Ectodermal cell (in vitro differentiated cells): ENCODE measurements around the gene ACOX3.
"Not testable (repeated sequence)": the region's sequence is repeated elsewhere in the genome, so short reads cannot be mapped to it uniquely, and the experiment has no call there.

ENCODE experiments used
- H3K27ac ChIP-seq: 2 replicates; pipeline ENCODE4 v1.7.0; 2013; ENCODE audit warnings: mild to moderate bottlenecking, low read depth, low read length; ENCODE audit not compliant: insufficient read depth, poor library complexity, severe bottlenecking
- H3K27me3 ChIP-seq: 2 replicates; pipeline ENCODE4 v1.7.0; 2013; ENCODE audit warnings: mild to moderate bottlenecking, low read length; ENCODE audit not compliant: insufficient read depth, control insufficient read depth, poor library complexity, severe bottlenecking
- H3K36me3 ChIP-seq: one replicate; pipeline ENCODE4 v1.7.0; 2013; ENCODE audit warnings: low read length; ENCODE audit not compliant: control insufficient read depth, insufficient read depth
- H3K4me1 ChIP-seq: one replicate; pipeline ENCODE4 v1.7.0; 2013; ENCODE audit warnings: low read length; ENCODE audit not compliant: control insufficient read depth, insufficient read depth
- H3K4me3 ChIP-seq: 2 replicates; pipeline ENCODE4 v1.7.0; 2013; ENCODE audit warnings: low read depth, low read length, control low read depth; ENCODE audit not compliant: insufficient read depth
- H3K9me3 ChIP-seq: 2 replicates; pipeline ENCODE4 v1.7.0; 2013; ENCODE audit warnings: mild to moderate bottlenecking, low read length, moderate library complexity; ENCODE audit not compliant: control insufficient read depth
- WGBS, 2 experiments: methylation state at CpG; one replicate each; pipeline ENCODE4 v1.1.7; 2013; ENCODE audit warnings: missing lambda C conversion rate in 2 of 2; 5-methylcytosine and 5-hydroxymethylcytosine counted together

Gene ACOX3

DNA sequence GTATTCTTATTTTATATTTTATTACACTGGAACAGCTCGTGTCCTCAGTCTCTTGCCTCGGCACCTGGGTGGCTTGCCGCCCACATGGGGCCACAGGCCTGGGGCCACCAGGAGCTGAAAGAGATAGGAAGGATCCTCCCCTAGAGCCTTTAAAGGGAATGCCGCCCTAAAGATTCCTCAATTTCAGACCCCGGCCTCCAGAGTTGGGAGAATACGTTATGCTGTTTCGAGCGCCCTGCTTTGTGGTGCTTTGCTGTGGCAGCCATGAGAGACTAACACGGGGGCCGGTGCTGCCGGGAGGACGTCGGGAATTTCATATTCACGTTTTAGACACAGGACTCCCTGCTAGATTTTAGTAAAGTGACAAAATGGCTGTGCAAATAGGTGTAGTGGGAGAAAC lies 33.2 kb downstream of the ACOX3 start:
- no peaks in the 10 kb centered on the region for H3K9me3 ChIP-seq
- H3K4me3 ChIP-seq = no peak overlapping the region
- no peaks in the 10 kb centered on the region for H3K27me3 ChIP-seq
- no peaks in the 10 kb centered on the region for H3K36me3 ChIP-seq
- WGBS, 2 experiments = 95 to 96% methylated on average over 14 of the region's 14 CpGs
- no peaks in the 10 kb centered on the region for H3K4me1 ChIP-seq
- H3K27ac ChIP-seq = no peak overlapping the region

DNA sequence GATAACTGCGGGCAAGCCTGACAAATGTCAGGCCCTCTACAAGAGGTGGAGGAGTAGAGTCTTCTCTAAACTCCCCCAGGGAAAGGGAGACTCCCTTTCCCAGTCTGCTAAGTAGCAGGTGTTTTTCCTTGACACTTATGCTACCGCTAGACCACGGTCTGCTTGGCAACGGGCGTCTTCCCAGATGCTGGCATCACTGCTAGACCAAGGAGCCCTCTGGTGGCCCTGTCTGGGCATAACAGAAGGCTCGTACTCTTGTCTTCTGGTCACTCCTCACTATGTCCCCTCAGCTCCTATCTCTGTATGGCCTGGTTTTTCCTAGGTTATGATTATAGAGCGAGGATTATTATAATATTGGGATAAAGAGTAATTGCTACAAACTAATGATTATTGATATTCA lies 33.6 kb downstream of the ACOX3 start:
- 81 to 84% methylated on average over 5 to 6 of the region's 7 CpGs for WGBS, 2 experiments
- H3K27ac ChIP-seq, H3K27me3 ChIP-seq, H3K36me3 ChIP-seq, H3K4me3 ChIP-seq, H3K9me3 ChIP-seq, H3K4me1 ChIP-seq: not testable (repeated sequence)

DNA sequence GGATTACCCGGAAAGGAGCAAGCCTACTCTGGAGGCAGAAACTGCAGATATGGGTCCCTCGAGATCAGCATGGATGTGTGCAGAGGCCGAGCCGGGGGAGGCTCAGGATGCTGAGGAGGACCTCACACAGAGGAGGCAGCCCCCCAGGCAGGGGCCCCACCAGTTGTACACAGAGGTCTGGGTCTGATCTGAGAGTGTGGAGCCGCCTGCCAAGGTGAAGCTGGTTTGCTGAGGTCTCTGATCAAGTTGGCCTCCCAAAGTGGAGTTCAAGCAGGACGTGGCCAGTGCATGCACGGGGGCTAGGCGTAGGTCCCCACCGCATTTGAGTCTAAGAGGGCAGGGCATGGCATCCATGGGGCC lies 35.0 kb downstream of the ACOX3 start:
- Histone ChIP-seq H3K4me1 (no peaks in the 10 kb centered on the region), H3K36me3 (no peaks in the 10 kb centered on the region)

DNA sequence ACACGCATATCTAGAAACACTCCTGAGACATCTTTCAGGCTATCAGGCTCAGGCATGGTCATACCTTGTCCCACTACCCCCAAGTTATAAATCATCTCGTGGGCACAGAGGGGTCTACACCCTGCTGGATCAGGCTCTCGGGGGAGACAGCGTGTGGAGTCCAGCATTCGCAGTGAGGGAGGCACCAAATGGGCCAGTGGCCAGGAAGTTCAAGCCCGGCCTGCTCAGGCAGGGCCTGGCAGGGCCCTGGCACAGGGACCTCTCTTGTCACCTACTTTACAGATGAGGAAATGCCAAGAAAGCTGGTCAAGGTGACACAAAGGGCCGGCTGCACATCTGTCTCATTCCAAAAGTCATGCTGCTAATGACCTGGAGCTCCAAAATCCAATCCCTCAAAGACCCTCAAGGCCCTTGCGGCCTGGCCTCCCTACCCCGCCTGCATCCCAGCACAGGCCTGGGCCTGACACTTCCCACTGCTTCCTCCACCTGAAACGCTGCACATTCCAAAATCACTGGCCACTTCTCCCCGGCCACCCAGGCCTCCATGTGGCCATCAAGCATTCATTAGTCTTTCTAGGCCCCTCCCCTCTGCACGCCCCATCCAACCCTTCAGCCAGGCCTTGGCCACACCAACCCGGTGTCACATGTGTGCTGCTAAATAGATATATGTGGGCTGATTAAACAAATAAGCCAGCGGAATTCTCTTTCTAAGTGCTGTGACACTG lies 35.6 kb downstream of the ACOX3 start:
- no peak overlapping the region for H3K4me3 ChIP-seq
- H3K9me3 ChIP-seq = no peaks in the 10 kb centered on the region
- H3K36me3 ChIP-seq = no peaks in the 10 kb centered on the region
- H3K27me3 ChIP-seq = no peaks in the 10 kb centered on the region
- no peak overlapping the region for H3K27ac ChIP-seq
- 93% methylated on average over 14 of the region's 14 CpGs for WGBS, 2 experiments
- H3K4me1 ChIP-seq = no peaks in the 10 kb centered on the region

More for the DNA sequence above, 35.0 kb downstream of the ACOX3 start:
- no peaks in the 10 kb centered on the region for H3K27me3 ChIP-seq
- no peaks in the 10 kb centered on the region for H3K9me3 ChIP-seq
- no peak overlapping the region for H3K4me3 ChIP-seq
- H3K27ac ChIP-seq = no peak overlapping the region
- 95% methylated on average over 9 of the region's 9 CpGs for WGBS, 2 experiments

DNA sequence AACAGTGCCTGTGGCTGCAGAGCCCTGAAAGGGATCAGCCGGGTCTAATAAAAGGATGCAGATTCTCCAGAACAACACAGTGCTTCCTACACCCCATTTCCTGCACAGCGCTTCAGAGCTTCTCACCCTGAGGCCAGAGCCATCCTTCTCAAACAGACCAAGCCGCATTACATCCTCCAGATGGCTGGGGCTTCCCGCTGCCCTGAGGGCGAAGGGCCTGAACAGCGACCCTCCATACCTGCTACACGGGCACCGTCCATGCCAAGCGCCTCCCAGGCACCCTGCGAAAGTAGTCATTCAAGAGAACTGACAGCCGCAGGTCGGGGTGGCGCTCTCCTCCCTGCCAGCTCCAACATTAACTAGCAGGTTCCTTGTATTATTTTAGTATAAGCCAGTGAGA lies 36.5 kb downstream of the ACOX3 start:
- 89% methylated on average over 13 of the region's 13 CpGs for WGBS, 2 experiments
- H3K27ac ChIP-seq = no peak overlapping the region
- no peaks in the 10 kb centered on the region for H3K36me3 ChIP-seq
- H3K4me3 ChIP-seq = no peak overlapping the region
- H3K27me3 ChIP-seq = no peaks in the 10 kb centered on the region
- no peaks in the 10 kb centered on the region for H3K9me3 ChIP-seq
- H3K4me1 ChIP-seq = no peaks in the 10 kb centered on the region

DNA sequence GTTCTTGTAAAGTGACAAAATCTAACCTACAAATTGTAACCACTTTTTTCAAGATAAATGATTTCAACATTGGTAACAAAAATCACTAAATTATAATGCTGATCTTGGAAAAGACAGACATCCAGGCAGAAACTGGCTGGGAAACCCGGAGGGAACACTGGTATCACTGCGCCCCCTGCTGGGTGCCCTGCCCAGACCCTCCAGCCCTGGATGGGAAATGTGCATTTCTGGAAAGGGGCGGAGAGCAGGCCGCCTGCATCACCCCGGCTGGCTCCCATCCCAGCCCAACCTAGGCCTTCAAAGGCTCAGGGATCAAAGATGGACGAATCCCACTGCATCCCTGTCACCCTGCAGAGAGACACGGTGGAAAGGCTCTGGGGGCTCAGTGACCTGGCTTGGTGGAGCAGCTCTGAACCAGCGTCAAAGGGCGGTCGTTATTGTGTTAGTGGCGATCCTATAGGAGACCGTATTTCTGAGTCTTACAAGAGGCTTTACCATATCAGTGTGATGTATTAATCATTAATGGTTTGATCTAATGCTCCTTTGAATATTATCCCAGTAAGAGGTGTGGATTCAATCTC lies 37.3 kb downstream of the ACOX3 start:
- H3K27ac ChIP-seq = no peak overlapping the region
- 55 to 60% methylated on average over 12 of the region's 12 CpGs for WGBS, 2 experiments
- H3K9me3 ChIP-seq = no peaks in the 10 kb centered on the region
- no peaks in the 10 kb centered on the region for H3K4me1 ChIP-seq
- no peak overlapping the region for H3K4me3 ChIP-seq
- no peaks in the 10 kb centered on the region for H3K27me3 ChIP-seq
- no peaks in the 10 kb centered on the region for H3K36me3 ChIP-seq

DNA sequence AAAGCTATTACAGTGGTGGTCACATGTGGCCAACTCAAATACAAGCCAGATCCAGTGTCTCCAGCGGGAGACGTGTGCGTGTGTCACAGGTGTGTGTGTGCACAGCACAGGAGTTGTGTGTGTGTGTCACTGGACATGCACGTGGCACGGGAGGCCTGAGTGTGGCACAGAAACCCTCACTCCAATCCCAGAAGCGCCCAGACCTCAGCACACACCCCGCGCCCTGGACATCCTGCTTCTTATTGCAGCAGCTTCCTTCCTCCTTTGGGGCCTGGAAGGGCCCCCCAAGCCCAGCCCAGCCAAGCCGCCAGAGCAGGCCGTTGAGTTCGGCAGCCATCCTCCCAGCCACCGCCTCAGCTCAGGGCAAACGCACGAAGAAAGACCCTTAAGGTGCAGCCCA lies 37.9 kb downstream of the ACOX3 start:
- Histone ChIP-seq H3K27ac (no peak overlapping the region), H3K36me3 (no peaks in the 10 kb centered on the region)
- WGBS, 2 experiments = 92 to 94% methylated on average over 14 of the region's 14 CpGs

DNA sequence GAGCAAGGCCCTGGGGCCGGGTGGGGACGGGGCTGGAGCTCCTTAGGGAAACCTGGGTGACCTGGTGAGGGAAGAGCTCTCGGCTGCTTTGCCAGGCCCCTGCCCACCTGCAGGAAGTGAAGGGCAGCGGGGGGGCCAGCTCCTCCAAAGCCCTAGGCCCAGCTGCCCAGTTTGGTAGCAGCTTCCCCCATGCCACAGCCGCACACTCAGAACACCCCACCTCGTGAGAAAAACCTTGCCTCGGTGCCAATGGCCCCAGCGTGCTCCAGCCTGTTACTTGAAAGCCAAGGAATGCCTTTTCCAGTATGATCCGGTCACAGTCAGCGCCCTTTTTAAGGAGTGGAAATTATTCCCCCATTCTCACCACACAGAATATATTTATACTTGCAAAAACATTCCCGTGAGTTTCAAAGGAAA lies 38.3 kb downstream of the ACOX3 start:
- Histone ChIP-seq H3K36me3 (no peaks in the 10 kb centered on the region), H3K27me3 (no peaks in the 10 kb centered on the region)
- 90 to 91% methylated on average over 11 of the region's 11 CpGs for WGBS, 2 experiments

More for the DNA sequence above, 37.9 kb downstream of the ACOX3 start:
- no peaks in the 10 kb centered on the region for H3K9me3 ChIP-seq
- H3K4me1 ChIP-seq = no peaks in the 10 kb centered on the region
- no peaks in the 10 kb centered on the region for H3K27me3 ChIP-seq
- H3K4me3 ChIP-seq = no peak overlapping the region

DNA sequence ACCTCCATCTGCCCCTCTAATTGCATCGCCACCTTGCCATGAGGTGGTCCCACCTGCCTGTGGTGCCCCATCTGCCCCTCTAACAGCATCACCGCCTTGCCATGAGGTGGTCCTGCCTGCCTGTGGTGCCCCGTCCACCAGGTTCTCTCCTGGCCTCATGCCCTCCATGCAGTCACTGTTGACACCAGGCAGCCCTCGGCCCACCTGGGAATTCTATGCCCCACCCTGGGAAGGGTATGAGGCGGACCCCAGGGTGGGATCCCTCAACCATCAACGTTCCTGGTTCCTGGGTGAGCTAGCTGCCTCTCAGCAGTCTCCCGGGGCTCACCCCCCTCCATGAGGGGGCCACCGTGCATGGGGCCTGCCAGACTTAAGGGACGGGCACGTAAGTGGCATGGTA lies 38.9 kb downstream of the ACOX3 start:
- WGBS, 2 experiments = 93 to 95% methylated on average over 10 of the region's 10 CpGs

More for the DNA sequence above, 38.3 kb downstream of the ACOX3 start:
- Histone ChIP-seq H3K27ac (no peak overlapping the region), H3K9me3 (no peaks in the 10 kb centered on the region), H3K4me1 (no peaks in the 10 kb centered on the region), H3K4me3 (no peak overlapping the region)

DNA sequence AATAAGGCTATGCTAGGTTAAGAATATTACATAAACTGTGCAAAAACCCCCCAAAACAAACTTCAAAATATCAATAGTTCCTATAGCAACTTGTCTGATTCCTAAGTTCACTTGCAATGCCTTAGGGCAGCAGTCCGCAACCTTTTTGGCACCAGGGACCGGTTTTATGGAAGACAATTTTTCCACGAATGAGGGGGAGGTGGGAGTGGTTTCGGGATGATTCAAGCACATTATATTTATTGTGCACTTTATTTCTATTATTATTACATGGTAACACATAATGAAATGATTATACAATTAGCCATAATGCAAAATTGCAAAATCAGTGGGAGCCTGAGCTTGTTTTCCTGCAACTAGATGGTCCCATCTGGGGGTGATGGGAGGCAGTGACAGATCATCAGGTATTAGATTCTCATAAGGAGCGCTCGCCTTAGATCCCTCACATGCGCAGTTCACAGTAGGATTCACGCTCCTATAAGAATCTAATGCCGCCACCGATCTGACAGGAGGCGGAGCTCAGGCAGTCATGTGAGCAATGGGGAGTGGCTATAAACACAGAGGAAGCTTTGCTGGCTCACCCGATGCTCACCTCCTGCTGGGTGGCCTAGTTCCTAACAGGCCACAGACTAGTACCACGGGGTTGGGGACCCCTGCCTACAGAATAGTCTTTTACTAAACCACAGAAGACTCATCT lies 39.7 kb downstream of the ACOX3 start:
- WGBS, 2 experiments = 92 to 93% methylated on average over 11 to 12 of the region's 13 CpGs
- H3K27ac ChIP-seq = no peak overlapping the region
- H3K9me3 ChIP-seq = no peaks in the 10 kb centered on the region
- no peaks in the 10 kb centered on the region for H3K4me1 ChIP-seq
- H3K4me3 ChIP-seq = no peak overlapping the region
- no peaks in the 10 kb centered on the region for H3K36me3 ChIP-seq
- no peaks in the 10 kb centered on the region for H3K27me3 ChIP-seq

More for the DNA sequence above, 38.9 kb downstream of the ACOX3 start:
- H3K4me3 ChIP-seq = no peak overlapping the region
- no peaks in the 10 kb centered on the region for H3K4me1 ChIP-seq
- H3K27me3 ChIP-seq = no peaks in the 10 kb centered on the region
- H3K36me3 ChIP-seq = no peaks in the 10 kb centered on the region
- no peaks in the 10 kb centered on the region for H3K9me3 ChIP-seq
- no peak overlapping the region for H3K27ac ChIP-seq
